C4-2B (cell line): Measurements from ENCODE around the gene SFTPB.
"Not testable (repeated sequence)": the region's sequence is repeated elsewhere in the genome, so short reads cannot be mapped to it uniquely, and the experiment has no call there.

Source experiments
- H3K27ac ChIP-seq: fragments of 450-650 bp; 2 replicates; pipeline ENCODE4 v1.5.1; 2017
- CTCF ChIP-seq: fragments of 450-650 bp; conservative IDR thresholded peaks from 2 replicates; pipeline ENCODE4 v1.5.1; 2017; ENCODE audit warnings: mild to moderate bottlenecking
- ZFX ChIP-seq: fragments of 450-650 bp; IDR thresholded peaks from 2 replicates; pipeline ENCODE4 v1.6.1; 2017

The SFTPB gene

GRCh38 chr2:85665264-85665937 is 2.6 kb downstream of the SFTPB start:
- TF ChIP-seq ZFX: no peak
- TF ChIP-seq CTCF: no peak
- H3K27ac ChIP-seq: no peak overlapping the region

GRCh38 chr2:85663594-85664565 is 4.1 kb downstream of the SFTPB start:
- TF ChIP-seq CTCF (no peak), ZFX (no peak)

DNA sequence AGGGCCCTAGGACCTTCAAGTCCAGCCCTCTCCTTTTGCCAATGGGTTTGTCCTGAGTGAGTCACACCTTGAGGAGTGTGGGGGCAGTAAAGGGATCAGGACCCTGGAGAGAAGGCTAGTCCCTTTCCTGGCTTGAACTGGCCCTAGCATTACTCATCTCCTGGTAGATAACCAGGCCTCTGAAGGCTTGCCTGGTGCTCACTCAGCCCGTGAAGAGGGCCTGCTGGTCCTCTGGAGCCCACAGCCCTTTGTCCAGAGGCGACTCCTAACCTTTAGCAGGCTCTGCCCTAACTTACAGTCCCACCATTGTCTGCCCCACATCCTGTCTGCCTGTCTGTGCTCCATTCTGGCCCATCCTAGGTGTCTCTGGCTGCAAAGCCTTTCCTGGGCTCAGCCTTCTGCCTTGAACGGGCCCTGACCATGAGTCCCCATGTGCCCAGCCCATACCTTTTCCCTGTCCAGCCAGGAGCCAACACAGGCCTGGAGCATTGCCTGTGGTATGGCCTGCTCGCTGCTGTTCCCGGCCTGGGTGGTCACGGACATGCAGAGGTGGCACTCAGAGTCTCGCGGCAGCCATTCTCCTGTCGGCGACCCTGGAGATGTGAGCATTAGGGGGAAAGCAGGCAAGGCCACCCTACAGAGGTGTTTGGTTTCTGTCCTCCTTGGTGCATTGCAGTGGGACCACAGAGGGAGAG is 5.0 kb downstream of the SFTPB start:
- TF ChIP-seq CTCF (no peak), ZFX (no peak)
- no peak overlapping the region for H3K27ac ChIP-seq

More at GRCh38 chr2:85663594-85664565, 4.1 kb downstream of the SFTPB start:
- no peak overlapping the region for H3K27ac ChIP-seq

DNA sequence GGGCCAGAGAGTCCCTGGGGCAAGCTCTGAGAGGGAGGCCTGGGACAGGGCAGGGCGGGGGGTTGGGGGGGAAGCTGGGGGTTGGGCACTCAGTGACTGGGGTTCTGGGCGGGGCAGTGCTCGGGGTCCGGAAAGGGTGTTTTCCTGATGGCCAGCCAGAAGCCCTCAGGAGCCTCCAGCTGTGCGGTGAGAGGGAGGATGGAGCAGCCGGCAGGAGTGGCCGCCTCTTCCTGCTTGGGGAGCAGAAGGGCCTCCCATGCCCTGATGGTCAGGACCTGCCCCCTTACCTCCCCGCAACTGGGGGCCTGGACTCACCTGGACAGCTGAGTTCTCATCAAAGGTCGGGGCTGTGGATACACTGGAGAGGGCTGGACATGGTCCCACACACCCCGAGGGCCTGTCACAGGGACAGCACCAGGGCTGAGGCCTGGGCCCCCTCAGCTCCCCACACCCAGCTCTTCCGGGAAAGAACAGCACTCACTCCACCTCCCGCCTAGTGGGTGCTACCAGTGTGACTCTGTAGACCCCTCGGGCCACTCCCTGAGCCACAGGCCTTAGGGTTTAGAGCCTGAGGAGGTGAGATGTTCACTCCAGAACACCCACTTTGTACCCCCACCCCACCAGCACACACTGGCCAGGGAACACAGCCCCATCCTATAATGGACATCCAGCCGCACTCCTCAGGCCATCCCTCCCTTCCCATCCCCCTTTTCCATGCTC is 6.7 kb downstream of the SFTPB start:
- H3K27ac ChIP-seq: no peak overlapping the region
- TF ChIP-seq CTCF (no peak), ZFX (no peak)

- no peak overlapping the region for H3K27ac ChIP-seq
- TF ChIP-seq CTCF (no peak), ZFX (no peak)
Observed at GRCh38 chr2:85660725-85661124, 7.3 kb downstream of the SFTPB start.

DNA sequence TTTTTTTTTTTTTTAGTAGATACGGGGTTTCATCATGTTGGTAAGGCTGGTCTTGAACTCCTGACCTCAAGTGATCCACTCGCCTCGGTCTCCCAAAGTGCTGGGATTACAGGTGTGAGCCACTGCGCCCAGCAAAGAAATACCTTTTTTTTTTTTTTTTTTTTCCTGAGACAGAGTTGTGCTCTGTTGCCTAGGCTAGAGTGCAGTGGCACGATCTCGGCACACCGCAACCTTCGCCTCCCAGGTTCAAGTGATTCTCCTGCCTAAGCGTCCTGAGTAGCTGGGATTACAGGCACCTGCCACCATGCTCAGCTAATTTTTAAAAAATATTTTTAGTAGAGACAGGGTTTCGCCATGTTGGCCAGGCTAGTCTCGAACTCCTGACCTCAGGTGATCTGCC is 7.7 kb downstream of the SFTPB start:
- not testable (repeated sequence) for H3K27ac ChIP-seq

DNA sequence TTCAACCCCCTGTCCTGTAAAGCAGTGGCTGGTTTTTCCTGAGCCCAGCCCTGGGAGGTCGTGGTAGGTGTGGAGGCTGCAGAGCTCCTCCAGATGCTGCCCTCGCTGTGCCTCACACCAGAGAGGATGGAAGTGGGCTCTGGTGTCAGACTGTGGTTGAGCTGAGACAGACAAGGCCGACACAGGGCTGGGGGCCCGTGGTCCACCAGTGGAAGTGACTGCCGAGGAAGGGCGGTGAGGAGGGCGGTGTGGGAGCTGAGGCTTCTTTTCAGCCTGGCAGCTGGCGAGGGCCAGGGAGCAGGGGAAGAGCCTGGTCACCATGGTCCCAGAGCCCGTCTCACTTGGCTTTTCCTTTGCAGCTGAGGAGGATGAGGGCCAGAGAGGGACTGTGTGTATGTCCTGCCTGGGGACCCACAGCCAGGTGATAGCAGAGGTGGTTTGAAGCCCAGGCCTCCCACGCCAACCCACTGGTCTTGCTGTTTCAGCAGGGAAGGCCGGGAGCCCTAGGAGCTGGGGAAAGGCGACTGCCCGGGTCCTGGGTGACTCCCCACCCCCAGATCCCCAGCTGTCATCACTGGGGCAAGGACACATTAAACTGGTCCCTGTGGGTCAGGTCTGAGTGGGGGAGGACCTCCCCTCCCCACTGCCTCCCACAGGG is 8.5 kb downstream of the SFTPB start:
- no peak overlapping the region for H3K27ac ChIP-seq
- TF ChIP-seq CTCF: no peak

- H3K27ac ChIP-seq: not testable (repeated sequence)
Observed at GRCh38 chr2:85657399-85657798, 10.6 kb downstream of the SFTPB start.
